HEK293 (cell line): ENCODE results near the gene SHISAL1.

Source experiments
- CTCF ChIA-PET: fragments of 350-600 bp; formaldehyde crosslinking; extraction: SDS; loops from one replicate; lab custom pipeline; 2021; ENCODE audit warnings: antibody characterized with exemption; lab: Yijun Ruan, JAX
- POLR2A ChIA-PET: fragments of 300-600 bp; formaldehyde crosslinking; extraction: SDS; loops from one replicate; lab custom pipeline; 2020; ENCODE audit warnings: antibody characterized with exemption, inconsistent platforms; lab: Yijun Ruan, JAX
- H3K27ac ChIP-seq: fragments of 200-500 bp; sonication (Bioruptor generic); 2 replicates; pipeline ENCODE4 v1.5.1; 2014; ENCODE audit warnings: low read depth, low read length, control low read depth, inconsistent platforms; ENCODE audit errors: extremely low read depth
- H3K36me3 ChIP-seq, 2 experiments: fragments of 200-500 bp in 1 of 2; sonication (Bioruptor generic) in 1 of 2; 1 replicate in 1 of 2; 2 replicates in 1 of 2; pipeline ENCODE4 v1.5.1; 2014 to 2017; ENCODE audit warnings: inconsistent platforms in 2 of 2, low read length in 2 of 2; ENCODE audit not compliant: control insufficient read depth in 2 of 2, insufficient read depth in 1 of 2
- H3K4me1 ChIP-seq: fragments of 200-500 bp; sonication (Bioruptor generic); 2 replicates; pipeline ENCODE4 v1.5.1; 2014; ENCODE audit warnings: mild to moderate bottlenecking, low read length, inconsistent platforms; ENCODE audit not compliant: control insufficient read depth, insufficient read depth
- H3K4me3 ChIP-seq: 2 replicates; pipeline ENCODE4 v1.5.1; 2011; ENCODE audit warnings: low read depth, mild to moderate bottlenecking, control low read depth, low read length, moderate library complexity
- H3K9me3 ChIP-seq: fragments of 200-500 bp; sonication (Bioruptor generic); 2 replicates; pipeline ENCODE4 v1.5.1; 2014; ENCODE audit warnings: low read depth, low read length, inconsistent platforms; ENCODE audit not compliant: control insufficient read depth, insufficient read depth
- BCL11A ChIP-seq: fragments of 450-650 bp; formaldehyde crosslinking; IDR thresholded peaks from 2 replicates; pipeline ENCODE4 v1.5.1; 2016; ENCODE audit warnings: low read depth, missing biosample characterization, missing genetic modification characterization
- CTCF ChIP-seq: fragments of 450-650 bp; formaldehyde crosslinking; IDR thresholded peaks from 2 replicates; pipeline ENCODE4 v1.5.1; 2016; ENCODE audit warnings: missing biosample characterization, missing genetic modification characterization
- ELK4 ChIP-seq: IDR thresholded peaks from 2 replicates; pipeline ENCODE4 v1.6.1; 2011; ENCODE audit warnings: mild to moderate bottlenecking, low read depth, low read length, borderline replicate concordance
- HOXD13 ChIP-seq: sonication (generic); formaldehyde crosslinking; IDR thresholded peaks from 2 replicates; pipeline ENCODE4 v1.8.0; 2022; ENCODE audit warnings: missing genetic modification reagents, borderline replicate concordance
- KLF16 ChIP-seq: fragments of 450-650 bp; formaldehyde crosslinking; IDR thresholded peaks from 2 replicates; pipeline ENCODE4 v1.5.1; 2017; ENCODE audit warnings: missing biosample characterization, missing genetic modification characterization
- KLF17 ChIP-seq: fragments of 450-650 bp; formaldehyde crosslinking; IDR thresholded peaks from 2 replicates; pipeline ENCODE4 v1.5.1; 2016; ENCODE audit warnings: missing biosample characterization, missing genetic modification characterization
- MEIS1 ChIP-seq: sonication (generic); formaldehyde crosslinking; IDR thresholded peaks from 2 replicates; pipeline ENCODE4 v1.8.1; 2022; ENCODE audit warnings: missing genetic modification reagents, mild to moderate bottlenecking, borderline replicate concordance
- REPIN1 ChIP-seq: fragments of 450-650 bp; formaldehyde crosslinking; IDR thresholded peaks from 2 replicates; pipeline ENCODE4 v1.5.1; 2017; ENCODE audit warnings: missing biosample characterization, missing genetic modification characterization, low read depth
- SCRT2 ChIP-seq: fragments of 450-650 bp; formaldehyde crosslinking; IDR thresholded peaks from 2 replicates; pipeline ENCODE4 v1.5.1; 2016; ENCODE audit warnings: missing biosample characterization, missing genetic modification characterization
- SETDB1 ChIP-seq: IDR thresholded peaks from one replicate; pipeline ENCODE4 v1.6.1; 2017; ENCODE audit warnings: mild to moderate bottlenecking, low read length, moderate library complexity, mixed read lengths; ENCODE audit not compliant: insufficient read length
- TRIM28 ChIP-seq: IDR thresholded peaks from 2 replicates; pipeline ENCODE4 v1.6.1; 2011; ENCODE audit warnings: low read length, control low read depth, borderline replicate concordance
- ZEB2 ChIP-seq: fragments of 450-650 bp; formaldehyde crosslinking; IDR thresholded peaks from 2 replicates; pipeline ENCODE4 v1.5.1; 2016; ENCODE audit warnings: missing biosample characterization, missing genetic modification characterization
- ZFP41 ChIP-seq: fragments of 450-650 bp; formaldehyde crosslinking; IDR thresholded peaks from 2 replicates; pipeline ENCODE4 v1.5.1; 2016; ENCODE audit warnings: missing biosample characterization, missing genetic modification characterization, borderline replicate concordance
- ZFP69B ChIP-seq: fragments of 450-650 bp; formaldehyde crosslinking; IDR thresholded peaks from 2 replicates; pipeline ENCODE4 v1.5.1; 2016; ENCODE audit warnings: missing biosample characterization, missing genetic modification characterization
- ZNF132 ChIP-seq: fragments of 450-650 bp; formaldehyde crosslinking; IDR thresholded peaks from 2 replicates; pipeline ENCODE4 v1.5.1; 2017; ENCODE audit warnings: missing biosample characterization, missing genetic modification characterization, borderline replicate concordance
- ZNF248 ChIP-seq: fragments of 450-650 bp; formaldehyde crosslinking; IDR thresholded peaks from 2 replicates; pipeline ENCODE4 v1.5.1; 2017; ENCODE audit warnings: missing biosample characterization, missing genetic modification characterization
- ZNF274 ChIP-seq, 2 experiments: fragments of 200-500 bp in 1 of 2; fragments of 450-650 bp in 1 of 2; sonication (Bioruptor generic) in 1 of 2; formaldehyde crosslinking in 1 of 2; IDR thresholded peaks; 2 replicates each; pipeline versions ENCODE4 v1.5.1 to v1.6.1; 2014 to 2016; ENCODE audit warnings: borderline replicate concordance in 1 of 2, inconsistent platforms in 1 of 2, low read length in 1 of 2, missing biosample characterization in 1 of 2, missing genetic modification characterization in 1 of 2
- ZNF354C ChIP-seq: fragments of 450-650 bp; formaldehyde crosslinking; IDR thresholded peaks from 2 replicates; pipeline ENCODE4 v1.5.1; 2016; ENCODE audit warnings: missing biosample characterization, missing genetic modification characterization, low read depth, borderline replicate concordance
- ZNF37A ChIP-seq: fragments of 450-650 bp; IDR thresholded peaks from 2 replicates; pipeline ENCODE4 v1.5.1; 2018; ENCODE audit warnings: missing biosample characterization, missing genetic modification characterization
- ZNF391 ChIP-seq: fragments of 450-650 bp; formaldehyde crosslinking; IDR thresholded peaks from 2 replicates; pipeline ENCODE4 v1.5.1; 2016; ENCODE audit warnings: low read depth, missing biosample characterization, missing genetic modification characterization, borderline replicate concordance
- ZNF433 ChIP-seq: fragments of 450-650 bp; formaldehyde crosslinking; IDR thresholded peaks from 2 replicates; pipeline ENCODE4 v1.5.1; 2016; ENCODE audit warnings: missing biosample characterization, missing genetic modification characterization, low read depth
- ZNF513 ChIP-seq: fragments of 450-650 bp; IDR thresholded peaks from 2 replicates; pipeline ENCODE4 v1.5.1; 2018; ENCODE audit warnings: missing biosample characterization, missing genetic modification characterization
- ZNF585B ChIP-seq: fragments of 450-650 bp; formaldehyde crosslinking; IDR thresholded peaks from 2 replicates; pipeline ENCODE4 v1.5.1; 2016; ENCODE audit warnings: missing biosample characterization, missing genetic modification characterization
- ZNF596 ChIP-seq: fragments of 450-650 bp; IDR thresholded peaks from 2 replicates; pipeline ENCODE4 v1.5.0; 2018; ENCODE audit warnings: missing biosample characterization, mild to moderate bottlenecking, missing genetic modification characterization, moderate library complexity
- ZNF677 ChIP-seq: fragments of 450-650 bp; IDR thresholded peaks from 2 replicates; pipeline ENCODE4 v1.5.0; 2018; ENCODE audit warnings: missing biosample characterization, mild to moderate bottlenecking, missing genetic modification characterization, moderate library complexity
- ZNF692 ChIP-seq: fragments of 450-650 bp; formaldehyde crosslinking; IDR thresholded peaks from 2 replicates; pipeline ENCODE4 v1.5.1; 2016; ENCODE audit warnings: missing biosample characterization, missing genetic modification characterization
- ZSCAN18 ChIP-seq: fragments of 450-650 bp; formaldehyde crosslinking; IDR thresholded peaks from 2 replicates; pipeline ENCODE4 v1.5.1; 2016; ENCODE audit warnings: missing biosample characterization, missing genetic modification characterization

SHISAL1 gene

GRCh38 chr22:44249376-44250147, 63.2 kb downstream of the SHISAL1 start:
- POLR2A ChIA-PET: no interaction called here
- Histone ChIP-seq H3K9me3 (no peaks in the 10 kb centered on the region; the same call in 1 of the 2 replicates), H3K27ac (no peak overlapping the region), H3K36me3 (no peaks in the 10 kb centered on the region), H3K4me3 (no peak overlapping the region), H3K4me1 (no peaks in the 10 kb centered on the region)
- CTCF ChIA-PET: interaction anchor here (0.6 kb wide), 1 partner anchor 939 kb away, joined by 3 read pairs; no protein-coding TSS in a partner anchor
- TF ChIP-seq ZNF596 (tag by site-specific recombination) (no peak), HOXD13 (CRISPR knock-in tag) (no peak), KLF16 (tag by site-specific recombination) (no peak), REPIN1 (tag by site-specific recombination) (no peak), ZNF391 (tag by site-specific recombination) (no peak), ZNF433 (no peak), CTCF (tag by site-specific recombination) (no peak), SCRT2 (tag by site-specific recombination) (no peak), TRIM28 (peak; percentile 63; the same call in 1 of the 2 replicates), ZFP69B (no peak), KLF17 (tag by site-specific recombination) (no peak), ZFP41 (tag by site-specific recombination) (no peak), SETDB1 (peak; percentile 92), ZNF37A (tag by site-specific recombination) (no peak), ZNF274 (IDR thresholded peaks at IDR 0.05; ENCODE audit: low read length) (no peak), ZNF274 (tag by site-specific recombination; IDR thresholded peaks at IDR 0.05; ENCODE audit: borderline replicate concordance) (no peak), MEIS1 (CRISPR knock-in tag) (no peak)

GRCh38 chr22:44248926-44249325, 63.8 kb downstream of the SHISAL1 start:
- Histone ChIP-seq H3K9me3 (no peaks in the 10 kb centered on the region; the same call in 1 of the 2 replicates), H3K36me3 (no peaks in the 10 kb centered on the region), H3K4me1 (no peaks in the 10 kb centered on the region), H3K4me3 (no peak overlapping the region), H3K27ac (no peak overlapping the region)
- POLR2A ChIA-PET: no interaction called here
- CTCF ChIA-PET: no interaction called here
- TF ChIP-seq ZNF585B (tag by site-specific recombination): no peak
- no peak for TF ChIP-seq ZNF692 (tag by site-specific recombination)
- TF ChIP-seq ZNF248 (tag by site-specific recombination): no peak
- no peak for TF ChIP-seq ELK4
- no peak for TF ChIP-seq ZNF132 (tag by site-specific recombination)
- no peak for TF ChIP-seq ZSCAN18
- no peak for TF ChIP-seq ZEB2 (tag by site-specific recombination)
- TF ChIP-seq ZNF677 (tag by site-specific recombination): no peak
- no peak for TF ChIP-seq ZNF354C (tag by site-specific recombination)
- TF ChIP-seq ZNF513: no peak
- no peak for TF ChIP-seq BCL11A (tag by site-specific recombination)
